Measurements from ENCODE around the gene CCDC126. TPM values are rescaled to one million over a fixed set of nuclear protein-coding genes. Genes with fewer than 3 reads are reported as not detected.

CCDC126 gene
- total RNA-seq, 1 experiment from 2014 or later, result 10.3 TPM

DNA sequence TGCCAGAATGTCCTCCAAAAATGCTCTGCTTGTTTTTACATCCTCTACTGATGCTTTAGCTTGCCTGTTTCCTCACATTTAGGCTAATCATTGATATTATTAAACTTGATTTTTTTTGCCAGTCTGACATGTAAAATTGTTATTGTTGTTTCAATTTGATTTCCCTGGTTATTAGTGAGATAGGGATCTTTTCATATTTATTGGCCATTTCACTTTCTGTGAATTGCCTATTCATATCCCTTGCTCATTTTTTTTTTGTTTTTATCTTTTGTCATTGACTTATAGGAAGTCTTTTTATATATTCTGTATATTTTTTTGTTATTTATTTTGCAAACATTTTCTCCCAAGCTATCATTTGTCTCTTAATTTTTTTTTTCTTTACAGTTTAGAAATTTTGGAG is 96.0 kb downstream of the CCDC126 start:
- Histone ChIP-seq H3K4me3 (ENCODE audit: low read depth in 2 of 2, low read length in 2 of 2) (no peak overlapping the region), H3K27me3 (ENCODE audit: control insufficient read depth, insufficient read depth, low read length) (no peaks in the 10 kb centered on the region), H3K4me1 (ENCODE audit: control insufficient read depth, insufficient read depth, low read length) (no peaks in the 10 kb centered on the region), H3K36me3 (ENCODE audit: control insufficient read depth, insufficient read depth, low read length) (peaks cover 3% of the 10 kb centered on the region; the same call in 1 of the 2 replicates), H3K9me3 (ENCODE audit: control insufficient read depth, insufficient read depth, low read depth, low read length) (no peaks in the 10 kb centered on the region), H3K27ac (ENCODE audit: low read length) (no peak overlapping the region)
- DNase-seq (ENCODE audit: low read depth, low spot score), result no peak
- no TSS peak for BruUV-seq (replicated peaks)
- ChIA-PET POLR2A (no interaction called here), CTCF (no interaction called here)
- ATAC-seq, result no peak
- intact Hi-C loops (cut with micrococcal nuclease; ENCODE audit: unreplicated experiment), result no loop called here
- in situ Hi-C loops (cut with HindIII; ENCODE audit: low pct_unique_long_range_greater_than_20kb, low sequenced_read_pairs), result no loop called here
- TF ChIP-seq, protein P1, sequence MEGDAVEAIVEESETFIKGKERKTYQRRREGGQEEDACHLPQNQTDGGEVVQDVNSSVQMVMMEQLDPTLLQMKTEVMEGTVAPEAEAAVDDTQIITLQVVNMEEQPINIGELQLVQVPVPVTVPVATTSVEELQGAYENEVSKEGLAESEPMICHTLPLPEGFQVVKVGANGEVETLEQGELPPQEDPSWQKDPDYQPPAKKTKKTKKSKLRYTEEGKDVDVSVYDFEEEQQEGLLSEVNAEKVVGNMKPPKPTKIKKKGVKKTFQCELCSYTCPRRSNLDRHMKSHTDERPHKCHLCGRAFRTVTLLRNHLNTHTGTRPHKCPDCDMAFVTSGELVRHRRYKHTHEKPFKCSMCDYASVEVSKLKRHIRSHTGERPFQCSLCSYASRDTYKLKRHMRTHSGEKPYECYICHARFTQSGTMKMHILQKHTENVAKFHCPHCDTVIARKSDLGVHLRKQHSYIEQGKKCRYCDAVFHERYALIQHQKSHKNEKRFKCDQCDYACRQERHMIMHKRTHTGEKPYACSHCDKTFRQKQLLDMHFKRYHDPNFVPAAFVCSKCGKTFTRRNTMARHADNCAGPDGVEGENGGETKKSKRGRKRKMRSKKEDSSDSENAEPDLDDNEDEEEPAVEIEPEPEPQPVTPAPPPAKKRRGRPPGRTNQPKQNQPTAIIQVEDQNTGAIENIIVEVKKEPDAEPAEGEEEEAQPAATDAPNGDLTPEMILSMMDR (IDR thresholded peaks at IDR 0.05), result no peak
- TF ChIP-seq TCF7L2 (IDR thresholded peaks at IDR 0.05; ENCODE audit: low read depth, low read length) (no peak), SIN3A (IDR thresholded peaks at IDR 0.05; ENCODE audit: borderline replicate concordance, insufficient read depth, low read depth, low read length) (no peak), POLR2AphosphoS5 (IDR thresholded peaks at IDR 0.05; ENCODE audit: low read depth, low read length) (no peak)
- TF ChIP-seq, protein P2, sequence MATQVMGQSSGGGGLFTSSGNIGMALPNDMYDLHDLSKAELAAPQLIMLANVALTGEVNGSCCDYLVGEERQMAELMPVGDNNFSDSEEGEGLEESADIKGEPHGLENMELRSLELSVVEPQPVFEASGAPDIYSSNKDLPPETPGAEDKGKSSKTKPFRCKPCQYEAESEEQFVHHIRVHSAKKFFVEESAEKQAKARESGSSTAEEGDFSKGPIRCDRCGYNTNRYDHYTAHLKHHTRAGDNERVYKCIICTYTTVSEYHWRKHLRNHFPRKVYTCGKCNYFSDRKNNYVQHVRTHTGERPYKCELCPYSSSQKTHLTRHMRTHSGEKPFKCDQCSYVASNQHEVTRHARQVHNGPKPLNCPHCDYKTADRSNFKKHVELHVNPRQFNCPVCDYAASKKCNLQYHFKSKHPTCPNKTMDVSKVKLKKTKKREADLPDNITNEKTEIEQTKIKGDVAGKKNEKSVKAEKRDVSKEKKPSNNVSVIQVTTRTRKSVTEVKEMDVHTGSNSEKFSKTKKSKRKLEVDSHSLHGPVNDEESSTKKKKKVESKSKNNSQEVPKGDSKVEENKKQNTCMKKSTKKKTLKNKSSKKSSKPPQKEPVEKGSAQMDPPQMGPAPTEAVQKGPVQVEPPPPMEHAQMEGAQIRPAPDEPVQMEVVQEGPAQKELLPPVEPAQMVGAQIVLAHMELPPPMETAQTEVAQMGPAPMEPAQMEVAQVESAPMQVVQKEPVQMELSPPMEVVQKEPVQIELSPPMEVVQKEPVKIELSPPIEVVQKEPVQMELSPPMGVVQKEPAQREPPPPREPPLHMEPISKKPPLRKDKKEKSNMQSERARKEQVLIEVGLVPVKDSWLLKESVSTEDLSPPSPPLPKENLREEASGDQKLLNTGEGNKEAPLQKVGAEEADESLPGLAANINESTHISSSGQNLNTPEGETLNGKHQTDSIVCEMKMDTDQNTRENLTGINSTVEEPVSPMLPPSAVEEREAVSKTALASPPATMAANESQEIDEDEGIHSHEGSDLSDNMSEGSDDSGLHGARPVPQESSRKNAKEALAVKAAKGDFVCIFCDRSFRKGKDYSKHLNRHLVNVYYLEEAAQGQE (IDR thresholded peaks at IDR 0.05; ENCODE audit: insufficient read depth in 1 of 2, low read depth in 2 of 2, low read length in 1 of 2), result no peak

Other genes with a start within 250 kb of the CCDC126 start
- gene IGF2BP3, start 126.9 kb upstream of the CCDC126 start, total RNA-seq (2021; ENCODE audit: unreplicated experiment), result 80.2 TPM
- 106 TPM for gene TRA2A, start 65.4 kb upstream of the CCDC126 start, total RNA-seq (2021; ENCODE audit: unreplicated experiment)
- 8.4 TPM for gene FAM221A, start 82.8 kb downstream of the CCDC126 start, total RNA-seq (2021; ENCODE audit: unreplicated experiment)
- gene STK31, start 112.8 kb downstream of the CCDC126 start, total RNA-seq (2021; ENCODE audit: unreplicated experiment), result 1.0 TPM